ENCODE data around the gene CTU1. TPM values are rescaled to one million over a fixed set of nuclear protein-coding genes. Genes with fewer than 3 reads are reported as not detected.

Gene CTU1
- total RNA-seq, 1 donor from 2014 or later, result 7.8 TPM

GRCh38 chr19:51122112-51122981 is 14.1 kb upstream of the CTU1 start:
- Mint-ChIP-seq H3K4me3 (no peak overlapping the region), H3K9me3 (no peaks in the 10 kb centered on the region), H3K27me3 (peaks cover 32% of the 10 kb centered on the region), H3K36me3 (ENCODE audit: low read depth) (no peaks in the 10 kb centered on the region), H3K27ac (no peak overlapping the region), H3K4me1 (peaks cover 12% of the 10 kb centered on the region)
- no peak for TF ChIP-seq CTCF (IDR thresholded peaks at IDR 0.05)
- CTCF ChIA-PET, result no interaction called here
- ATAC-seq (ENCODE audit: low read depth), result no peak
- POLR2A ChIA-PET, result no interaction called here
- intact Hi-C loops (cut with micrococcal nuclease), result no loop called here
- DNase-seq, result no peak

GRCh38 chr19:51121257-51121656 is 13.0 kb upstream of the CTU1 start:
- no peak for TF ChIP-seq CTCF (IDR thresholded peaks at IDR 0.05)
- no peaks in the 10 kb centered on the region for H3K36me3 Mint-ChIP-seq (ENCODE audit: low read depth)
- CTCF ChIA-PET, result no interaction called here
- H3K9me3 Mint-ChIP-seq, result no peaks in the 10 kb centered on the region
- POLR2A ChIA-PET, result no interaction called here
- H3K27ac Mint-ChIP-seq, result no peak overlapping the region
- peaks cover 12% of the 10 kb centered on the region for H3K4me1 Mint-ChIP-seq
- H3K4me3 Mint-ChIP-seq, result no peak overlapping the region
- peaks cover 34% of the 10 kb centered on the region for H3K27me3 Mint-ChIP-seq
- DNase-seq (no peak), ATAC-seq (ENCODE audit: low read depth) (no peak)
- intact Hi-C loops (cut with micrococcal nuclease), result no loop called here

GRCh38 chr19:51120160-51120559 is 12.0 kb upstream of the CTU1 start:
- ChIA-PET CTCF (no interaction called here), POLR2A (no interaction called here)
- TF ChIP-seq CTCF (IDR thresholded peaks at IDR 0.05), result no peak
- H3K4me1 Mint-ChIP-seq, result peaks cover 12% of the 10 kb centered on the region
- H3K27ac Mint-ChIP-seq, result no peak overlapping the region
- no peak for DNase-seq
- H3K9me3 Mint-ChIP-seq, result no peaks in the 10 kb centered on the region
- H3K36me3 Mint-ChIP-seq (ENCODE audit: low read depth), result no peaks in the 10 kb centered on the region
- intact Hi-C loops (cut with micrococcal nuclease), result no loop called here
- no peak for ATAC-seq (ENCODE audit: low read depth)
- no peak overlapping the region for H3K4me3 Mint-ChIP-seq
- H3K27me3 Mint-ChIP-seq, result peaks cover 43% of the 10 kb centered on the region

- no peak overlapping the region for H3K4me3 Mint-ChIP-seq
- peaks cover 12% of the 10 kb centered on the region for H3K4me1 Mint-ChIP-seq
- ChIA-PET POLR2A (interaction anchor here (0.6 kb wide), 1 partner anchor 25 kb away, joined by 7 read pairs; no protein-coding TSS in a partner anchor), CTCF (no interaction called here)
- DNase-seq, result no peak
- intact Hi-C loops (cut with micrococcal nuclease), result no loop called here
- no peaks in the 10 kb centered on the region for H3K9me3 Mint-ChIP-seq
- H3K27ac Mint-ChIP-seq, result no peak overlapping the region
- no peaks in the 10 kb centered on the region for H3K36me3 Mint-ChIP-seq (ENCODE audit: low read depth)
- ATAC-seq (ENCODE audit: low read depth), result no peak
- TF ChIP-seq CTCF (IDR thresholded peaks at IDR 0.05), result no peak
- peaks cover 46% of the 10 kb centered on the region for H3K27me3 Mint-ChIP-seq
These were observed 11.4 kb upstream of the CTU1 start for GRCh38 chr19:51119611-51120010.

- ChIA-PET POLR2A (no interaction called here), CTCF (no interaction called here)
- intact Hi-C loops (cut with micrococcal nuclease), result no loop called here
- H3K27ac Mint-ChIP-seq, result no peak overlapping the region
- no peak for TF ChIP-seq CTCF (IDR thresholded peaks at IDR 0.05)
- H3K4me1 Mint-ChIP-seq, result peaks cover 10% of the 10 kb centered on the region
- H3K27me3 Mint-ChIP-seq, result peaks cover 48% of the 10 kb centered on the region
- H3K9me3 Mint-ChIP-seq, result no peaks in the 10 kb centered on the region
- no peak overlapping the region for H3K4me3 Mint-ChIP-seq
- ATAC-seq (ENCODE audit: low read depth) (no peak), DNase-seq (no peak)
- no peaks in the 10 kb centered on the region for H3K36me3 Mint-ChIP-seq (ENCODE audit: low read depth)
These were observed 10.9 kb upstream of the CTU1 start for GRCh38 chr19:51119101-51119500.
